ENCODE measurements around the gene PTPRO.

- no peak for TF ChIP-seq CTCF (IDR thresholded peaks at IDR 0.05)
- TF ChIP-seq POLR2A (IDR thresholded peaks at IDR 0.05; ENCODE audit: low read depth): no peak
- TF ChIP-seq POLR2AphosphoS5 (IDR thresholded peaks at IDR 0.05): no peak
Measured at GRCh38 chr12:15589328-15590032, 267.2 kb downstream of the PTPRO start.

All from esophagus muscularis mucosa (tissue), 3 donors.